GM19193 (cell line): ENCODE measurements around the gene HMMR.

Experiments used
- POLR2A ChIP-seq: IDR thresholded peaks from 4 replicates; pipeline ENCODE4 v1.6.1; 2011; ENCODE audit not compliant: insufficient read depth, insufficient read length; ENCODE audit errors: extremely low read depth

Gene HMMR

DNA sequence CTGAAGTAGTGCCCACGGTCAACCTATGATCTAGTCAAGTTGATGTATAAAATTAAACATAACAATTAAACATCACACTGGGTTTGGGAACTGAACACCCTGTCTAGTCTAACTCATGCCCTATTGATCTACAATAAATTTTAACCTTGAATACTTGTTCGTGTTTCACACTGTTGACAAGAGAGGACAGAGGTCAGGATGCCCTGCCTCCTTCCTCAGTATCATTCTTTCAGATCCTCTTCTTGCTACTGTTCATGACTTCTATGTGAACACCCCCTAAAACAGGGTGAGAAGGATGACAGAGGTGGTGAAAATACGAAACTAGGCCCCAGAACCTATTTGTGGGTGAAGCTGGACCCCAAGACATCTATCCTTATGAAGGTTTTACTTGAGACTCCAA, 36.9 kb downstream of the HMMR start:
- no peak for TF ChIP-seq POLR2A

DNA sequence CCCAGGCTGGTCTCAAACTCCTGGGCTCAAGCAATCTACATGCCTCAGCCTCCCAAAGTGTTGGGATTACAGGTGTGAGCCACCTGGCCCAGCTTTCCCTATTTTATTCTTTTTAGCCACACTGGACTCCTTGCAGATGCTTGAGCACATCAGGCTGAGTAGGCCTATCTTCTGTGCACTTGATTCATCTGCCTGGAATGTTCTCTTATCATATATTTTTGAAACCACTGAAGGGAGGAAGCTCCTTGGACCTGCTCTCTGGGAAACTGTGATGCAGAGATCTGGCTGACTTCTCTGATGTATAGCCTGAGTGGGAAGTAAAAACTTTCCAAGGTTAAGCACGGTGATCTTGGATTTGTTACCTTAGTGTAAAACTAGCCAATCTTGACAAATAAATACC, 38.5 kb downstream of the HMMR start:
- no peak for TF ChIP-seq POLR2A

DNA sequence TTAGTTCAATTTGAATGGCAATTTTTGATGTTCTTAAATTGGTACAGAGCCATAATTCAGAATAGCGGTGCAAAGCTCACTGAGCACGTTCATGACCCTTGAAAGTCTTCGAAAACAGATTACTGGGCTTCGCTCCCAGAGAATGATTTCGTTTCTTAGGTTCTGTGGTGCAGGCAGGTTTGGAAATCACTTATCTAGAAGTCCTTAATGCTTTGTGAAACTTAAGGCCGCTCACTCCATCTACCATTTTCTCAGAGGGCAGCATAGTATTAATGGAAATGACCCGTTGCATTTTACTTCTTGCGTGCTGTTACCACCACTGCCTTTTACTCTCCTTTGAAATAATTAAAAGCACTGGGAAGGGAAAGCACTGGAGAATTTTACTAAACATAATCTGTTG, 42.1 kb downstream of the HMMR start:
- no peak for TF ChIP-seq POLR2A

DNA sequence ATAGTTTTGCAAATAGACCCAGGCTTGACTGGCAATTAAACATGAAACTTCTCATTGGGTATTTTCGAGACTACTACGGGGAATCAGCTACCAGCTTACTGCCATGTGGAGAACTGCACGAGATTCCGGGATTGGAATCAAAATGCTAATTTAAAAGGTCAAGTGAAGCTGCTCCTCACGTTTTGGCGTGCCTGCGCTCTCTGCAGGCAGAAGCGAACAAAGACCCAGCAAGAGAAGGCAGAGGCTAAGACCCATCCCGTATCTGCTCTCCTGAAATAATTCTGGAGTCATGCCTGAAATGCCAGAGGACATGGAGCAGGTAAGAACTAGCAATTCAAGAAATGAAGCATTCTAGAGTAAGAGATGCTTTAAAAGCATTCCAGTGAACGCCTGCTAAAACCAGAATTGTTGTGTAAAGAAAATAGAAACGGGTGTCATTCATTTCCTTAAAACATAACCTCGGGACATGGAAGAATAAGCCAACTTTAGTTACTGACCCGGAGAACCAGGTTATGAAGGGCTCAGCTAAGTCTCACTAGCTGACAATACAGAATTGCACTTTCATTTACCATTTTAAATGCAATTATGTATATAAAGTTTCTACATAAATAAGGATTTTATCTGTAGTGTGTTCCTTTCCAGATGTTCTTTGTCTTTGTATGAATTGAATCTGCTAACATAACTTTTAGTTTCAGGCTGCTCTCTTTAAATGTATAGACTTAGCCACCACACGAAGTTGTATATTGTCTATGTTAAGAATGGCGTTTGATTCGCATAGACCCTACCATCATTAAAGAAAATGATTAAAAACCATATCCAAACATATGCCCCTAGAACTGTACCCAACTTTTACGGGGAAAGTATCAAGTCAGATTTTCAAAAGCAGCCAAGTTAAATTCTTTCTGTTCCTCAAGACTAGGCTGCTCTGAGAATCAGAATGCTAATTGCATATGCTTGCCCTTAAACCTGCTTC, 43.0 kb downstream of the HMMR start:
- TF ChIP-seq POLR2A = peak; percentile 38

DNA sequence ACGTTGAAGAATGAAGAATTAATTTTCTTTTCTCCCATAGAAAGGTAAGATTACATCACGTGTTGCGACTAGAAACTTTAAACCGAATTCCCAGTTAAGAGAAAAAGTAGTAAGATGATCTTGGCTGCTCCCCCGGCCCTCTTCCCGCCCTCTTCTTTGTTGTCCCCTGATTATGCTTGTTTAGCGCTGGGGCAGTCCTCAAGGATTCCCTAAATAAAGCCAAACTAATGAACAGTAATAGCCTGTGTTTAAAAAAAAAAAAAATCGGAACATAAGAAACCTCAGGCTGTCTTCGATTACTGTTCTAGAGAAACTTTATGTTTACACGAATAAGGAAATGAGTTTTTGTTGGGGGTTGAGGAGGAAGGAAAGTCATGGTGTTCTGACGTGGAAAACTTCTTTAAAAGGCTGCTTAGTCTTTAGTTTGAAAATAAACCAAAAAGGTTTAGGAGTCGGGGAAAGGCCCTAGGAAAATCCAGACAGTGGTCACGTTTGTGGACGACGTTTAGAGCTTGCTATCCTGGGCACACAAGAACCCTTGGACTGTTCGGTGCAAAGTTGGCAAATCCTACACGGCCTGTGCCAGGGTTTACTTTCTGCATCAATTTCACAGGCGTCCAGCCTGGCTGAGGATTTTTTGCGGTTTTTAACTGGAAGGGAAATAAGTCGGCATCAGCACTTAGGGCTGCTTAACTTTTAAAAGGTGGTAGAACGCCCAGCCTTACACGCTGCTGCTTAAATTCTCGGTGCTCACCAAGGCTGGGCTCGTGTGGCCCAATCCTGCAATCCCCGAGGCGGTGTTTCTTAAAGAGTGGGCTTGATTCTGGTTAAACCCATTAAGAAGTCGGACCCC, 43.9 kb downstream of the HMMR start:
- TF ChIP-seq POLR2A = no peak

DNA sequence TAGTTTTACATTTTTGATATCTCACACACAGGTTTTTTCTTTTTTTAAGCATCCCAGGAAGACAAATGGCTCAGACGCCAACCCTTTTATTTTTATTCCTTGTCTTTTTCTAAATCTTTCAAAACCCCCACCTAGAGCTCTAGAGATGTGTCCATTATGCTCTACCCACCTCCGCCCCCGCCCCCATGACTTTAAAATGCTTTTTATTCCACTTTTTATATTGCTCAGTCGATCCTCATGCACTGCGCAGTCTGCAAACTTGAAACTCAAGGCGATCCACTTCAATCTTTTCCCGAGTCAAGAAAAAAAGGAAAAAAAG, 44.6 kb downstream of the HMMR start:
- TF ChIP-seq POLR2A = no peak

DNA sequence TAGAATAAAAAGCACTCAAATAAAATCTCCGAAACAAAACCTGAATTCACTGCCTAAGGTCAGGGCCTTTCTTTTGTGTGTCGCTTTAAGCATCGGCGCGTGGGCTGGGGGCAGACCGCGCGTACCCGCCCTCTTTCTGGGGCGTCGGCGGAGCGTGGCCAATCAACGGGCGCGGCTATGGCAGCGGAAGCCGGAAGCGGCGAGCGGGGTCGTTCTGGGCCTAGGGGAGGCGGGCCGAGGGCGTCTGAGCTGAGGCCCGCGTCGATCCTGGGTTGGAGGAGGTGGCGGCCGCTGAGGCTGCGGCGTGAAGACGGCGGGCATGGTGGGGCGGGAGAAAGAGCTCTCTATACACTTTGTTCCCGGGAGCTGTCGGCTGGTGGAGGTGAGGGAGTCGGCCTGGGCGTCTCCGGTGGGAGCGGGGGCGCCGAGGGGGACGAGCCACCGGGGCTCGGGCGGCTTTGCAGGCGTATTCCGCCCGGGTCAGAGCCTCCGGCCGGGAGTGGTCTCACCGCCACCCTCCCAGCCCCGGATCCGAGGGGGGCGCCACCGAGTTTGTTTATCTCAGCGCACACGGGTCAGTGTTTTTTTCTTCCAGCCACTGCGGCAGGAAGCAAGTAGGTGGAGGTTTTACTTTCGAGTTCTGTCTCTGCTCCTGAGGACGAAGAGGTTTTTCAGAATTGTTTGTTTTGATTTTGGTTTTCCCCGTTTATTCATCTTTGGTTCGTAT, 45.1 kb downstream of the HMMR start, which contains the start of gene MAT2B:
Gene MAT2B (plus strand): TSS at position 252 of the 727 bp plus-strand sequence. CDS start 68 bp downstream, at position 320.
- TF ChIP-seq POLR2A = peak; percentile 93

DNA sequence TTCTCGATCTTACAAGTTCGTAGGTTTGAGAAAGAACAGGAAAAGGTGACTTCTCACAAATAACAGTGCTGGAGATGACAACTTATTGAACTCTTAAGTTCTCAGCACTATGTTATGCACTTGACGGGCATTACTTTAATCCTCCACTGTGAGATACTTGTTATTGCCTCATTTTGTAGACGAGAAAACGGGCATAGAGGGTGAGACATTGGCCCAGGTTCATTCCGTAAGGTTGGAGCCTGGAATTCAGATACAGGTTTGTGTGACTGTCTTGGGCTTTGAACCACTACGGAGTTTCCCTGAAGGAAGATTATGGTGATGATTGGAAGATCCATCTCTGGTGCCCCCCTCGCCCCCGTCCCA, 45.6 kb downstream of the HMMR start:
- no peak for TF ChIP-seq POLR2A

DNA sequence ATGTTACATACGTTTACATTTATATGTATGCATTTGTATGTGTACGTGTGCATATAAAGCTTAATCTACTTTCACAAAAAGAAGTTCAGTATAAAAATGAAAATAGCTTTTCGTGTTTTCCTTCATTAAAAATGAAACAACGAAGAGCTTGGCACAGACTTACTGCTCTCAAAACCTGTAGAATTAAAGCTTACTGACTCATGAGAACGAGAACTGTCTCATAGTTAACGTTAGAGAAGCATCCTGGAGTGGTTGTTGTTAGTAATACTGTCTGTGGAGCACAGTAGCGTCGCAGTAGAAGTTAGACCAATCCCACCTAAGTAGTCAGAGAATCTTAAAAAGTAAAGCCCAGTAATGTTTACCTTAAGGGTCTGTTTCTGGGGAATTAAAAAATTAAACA, 46.3 kb downstream of the HMMR start:
- no peak for TF ChIP-seq POLR2A

DNA sequence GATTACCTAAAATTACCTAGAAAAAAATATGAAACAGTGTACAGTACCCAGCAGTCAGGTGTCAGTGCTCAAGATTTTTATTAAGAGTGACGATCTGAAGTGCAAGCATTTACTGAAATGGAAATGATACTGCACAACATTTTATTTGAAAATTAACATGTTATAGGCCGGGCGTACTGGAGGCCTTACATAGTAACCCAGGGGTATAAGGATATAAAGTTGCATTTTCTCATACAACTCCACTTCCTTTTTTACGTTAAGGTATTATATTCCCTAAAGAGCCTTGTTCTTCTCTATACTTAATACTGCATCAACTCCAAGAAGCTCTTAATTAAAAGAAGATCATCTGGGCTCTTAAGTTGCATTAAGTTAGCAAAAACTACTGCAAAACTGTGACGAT, 48.3 kb downstream of the HMMR start:
- no peak for TF ChIP-seq POLR2A

DNA sequence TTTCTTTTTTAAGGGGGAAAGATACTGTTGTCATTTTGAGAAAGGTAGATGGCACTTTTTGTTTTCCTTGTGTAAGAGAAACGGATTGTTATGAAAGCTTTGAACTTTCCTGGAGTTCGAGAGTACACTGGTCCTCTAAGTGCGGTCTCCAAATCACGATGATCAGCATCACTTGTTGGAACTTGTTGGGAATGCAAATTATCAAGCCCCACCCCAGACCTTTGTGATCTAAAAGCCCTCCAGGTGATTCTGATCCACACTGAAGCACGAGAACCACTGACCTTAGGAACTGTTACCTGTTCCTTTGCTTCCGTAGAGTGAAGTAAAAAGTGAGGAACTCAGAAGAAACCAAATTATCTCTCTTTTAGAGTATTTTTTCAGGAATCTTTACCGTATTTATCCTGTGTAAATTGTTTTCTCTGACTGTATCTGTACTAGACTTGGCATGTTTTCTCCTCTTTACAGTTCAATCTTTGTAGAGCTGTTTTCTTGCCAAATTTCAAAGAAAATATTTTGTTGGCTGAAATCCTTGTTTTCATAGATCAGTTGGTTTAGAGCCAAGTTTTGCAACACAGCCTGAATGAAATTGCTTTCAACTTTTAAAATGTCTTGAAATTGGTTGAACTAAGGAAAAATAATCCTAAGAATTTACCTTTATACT, 49.0 kb downstream of the HMMR start:
- TF ChIP-seq POLR2A = no peak

DNA sequence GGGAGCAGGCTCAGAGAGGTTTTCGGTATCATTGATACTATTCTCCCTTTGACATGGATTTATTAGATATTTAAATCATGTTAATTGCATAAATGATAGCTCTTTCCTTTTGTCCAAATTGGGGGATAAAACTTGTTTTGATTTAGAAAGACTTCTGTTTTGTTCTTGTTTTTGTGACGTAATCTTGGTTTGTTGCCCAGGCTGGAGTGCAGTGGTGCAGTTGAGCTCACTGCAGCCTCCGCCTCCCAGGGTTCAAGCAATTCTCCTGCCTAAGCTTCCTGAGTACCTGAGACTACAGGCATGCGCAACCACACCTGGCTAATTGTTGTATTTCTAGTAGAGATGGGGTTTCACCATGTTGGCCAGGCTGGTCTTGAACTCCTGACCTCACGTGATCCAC, 52.1 kb downstream of the HMMR start:
- no peak for TF ChIP-seq POLR2A

DNA sequence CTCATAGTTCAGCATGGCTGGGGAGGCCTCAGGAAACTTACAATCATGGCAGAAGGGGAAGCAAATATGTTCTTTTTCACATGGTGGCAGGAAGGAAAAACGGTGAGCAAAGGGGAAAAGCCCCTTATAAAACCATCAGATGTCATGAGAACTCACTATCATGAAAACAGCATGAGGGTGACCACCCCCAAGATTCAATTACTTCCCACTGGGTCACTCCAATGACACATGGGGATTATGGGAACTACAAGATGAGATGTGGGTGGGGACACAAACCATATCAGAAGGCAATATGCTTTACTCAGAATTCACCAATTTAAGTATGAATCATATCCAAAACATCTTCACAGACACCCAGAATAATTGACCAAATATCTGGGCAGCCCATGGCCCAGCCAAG, 64.7 kb downstream of the HMMR start:
- TF ChIP-seq POLR2A = no peak

DNA sequence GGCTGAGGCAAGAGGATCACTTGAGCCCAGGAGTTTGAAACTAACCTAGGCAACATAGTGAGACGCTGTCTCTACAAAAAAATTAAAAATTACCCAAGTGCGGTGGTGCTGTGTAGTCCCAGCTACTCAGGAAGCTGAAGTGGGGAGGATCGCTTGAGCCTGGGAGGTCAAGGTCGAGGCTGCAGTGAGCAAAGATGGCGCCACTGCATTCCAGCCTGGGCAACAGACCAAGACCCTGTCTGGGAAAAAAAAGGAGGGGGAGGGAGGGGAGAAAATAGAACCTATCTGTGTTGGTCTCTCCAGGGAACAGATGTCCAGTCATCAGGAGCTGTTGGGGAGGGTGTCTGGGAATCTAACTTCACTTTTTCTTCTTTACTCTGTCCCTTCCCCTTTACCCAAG, 69.3 kb downstream of the HMMR start:
- no peak for TF ChIP-seq POLR2A

DNA sequence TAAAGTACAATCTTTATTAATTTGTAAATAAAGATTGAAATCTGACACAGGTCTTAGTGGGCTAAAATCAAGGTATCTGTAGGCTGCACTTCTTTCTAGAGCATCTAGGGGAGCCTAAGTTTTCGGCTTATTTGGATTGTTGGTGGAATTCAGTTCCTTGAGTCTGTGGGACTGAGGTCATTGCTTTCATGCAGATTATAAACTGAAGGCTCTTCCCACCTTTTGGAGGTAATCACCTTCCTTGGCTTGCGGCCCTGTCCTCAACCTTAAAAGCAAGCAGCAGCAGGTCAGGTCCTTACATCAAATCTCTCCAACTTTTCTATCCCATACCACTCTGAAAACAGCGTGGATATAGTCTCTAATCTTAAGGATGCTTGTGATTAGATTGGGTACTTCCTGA, 70.8 kb downstream of the HMMR start:
- no peak for TF ChIP-seq POLR2A
